Prostate gland (tissue), 2 donors: ENCODE measurements around the gene TOGARAM1. TPM values are rescaled to one million over a fixed set of nuclear protein-coding genes. Genes with fewer than 3 reads are reported as not detected.
A peak's percentile ranks its signal among the peaks of the same experiment; 100 is the strongest.

ENCODE experiments used
- DNase-seq: peaks from one replicate; pipeline ENCODE4 v3.0.0-alpha.2; 2019; ENCODE audit warnings: low spot score
- H3K27ac ChIP-seq, 2 donors: fragments of 200-600 bp; sonication (generic); 2 replicates each; pipeline ENCODE4 v1.5.1; 2017 to 2019
- H3K27me3 ChIP-seq: fragments of 200-600 bp; sonication (generic); replicated peaks from 2 replicates; pipeline ENCODE4 v1.5.1; 2019; ENCODE audit not compliant: insufficient read depth
- H3K36me3 ChIP-seq, 2 donors: fragments of 200-600 bp; sonication (generic); 1 replicate in 1 of 2; 2 replicates in 1 of 2; pipeline versions ENCODE4 v1.5.1 to v1.8.1; 2017 to 2019
- H3K4me1 ChIP-seq: fragments of 200-600 bp; sonication (generic); replicated peaks from 2 replicates; pipeline ENCODE4 v1.5.1; 2019
- H3K4me3 ChIP-seq, 2 donors: fragments of 200-600 bp; sonication (generic); 2 replicates each; pipeline ENCODE4 v1.5.1; 2017 to 2019
- H3K9me3 ChIP-seq: fragments of 200-600 bp; sonication (generic); 2 replicates; pipeline ENCODE4 v1.5.1; 2017
- CTCF ChIP-seq, 4 experiments: fragments of 200-600 bp in 2 of 4; fragments of 450-650 bp in 2 of 4; sonication (generic) in 2 of 4; IDR thresholded peaks; 1 replicate in 3 of 4; 2 replicates in 1 of 4; pipeline ENCODE4 v1.5.1; 2016 to 2019; ENCODE audit warnings: antibody characterized with exemption in 4 of 4, mild to moderate bottlenecking in 2 of 4, moderate library complexity in 2 of 4
- POLR2A ChIP-seq: fragments of 450-650 bp; IDR thresholded peaks from one replicate; pipeline ENCODE4 v1.6.1; 2016; ENCODE audit warnings: antibody characterized with exemption, mild to moderate bottlenecking
- POLR2AphosphoS5 ChIP-seq: sonication (generic); formaldehyde crosslinking; IDR thresholded peaks from one replicate; pipeline ENCODE4 v1.6.1; 2017; ENCODE audit warnings: antibody characterized with exemption
- WGBS: methylation state at CpG from one replicate; pipeline ENCODE4 v1.1.5; 2018; 5-methylcytosine and 5-hydroxymethylcytosine counted together
- intact Hi-C: fragments of 100-400 bp; cut with DNase I; formaldehyde crosslinking; loops from one replicate; pipeline ENCODE4 v1.14.2; 2022
- total RNA-seq, 2 donors: library from RNA; depleted of rRNA; stranded (reverse); fragments of >200 nt; gene quantifications; one replicate each; pipeline ENCODE4 v1.1.0, GENCODE V29; 2016

The TOGARAM1 gene
- total RNA-seq, 2 donors from 2014 or later: 17.9 to 26.8 TPM

DNA sequence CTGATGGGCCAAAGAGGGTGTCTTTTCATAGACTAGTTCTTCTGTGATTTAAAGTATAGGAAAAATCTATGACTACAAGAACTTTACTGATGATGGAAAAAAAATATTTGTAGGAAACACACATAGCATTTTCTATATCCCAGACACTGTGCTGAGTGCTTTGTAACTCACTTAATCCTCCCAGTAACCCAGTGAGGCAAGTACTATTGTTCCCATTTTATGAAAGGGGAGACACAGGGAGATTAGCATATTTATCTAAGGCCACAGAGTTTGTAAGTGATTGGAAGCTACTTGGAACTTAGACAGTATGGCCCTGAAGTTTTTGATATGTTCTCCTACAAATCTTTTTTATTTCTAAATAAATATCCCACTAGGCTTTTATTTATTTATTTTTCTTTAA, 141.8 kb downstream of the TOGARAM1 start:
- Histone ChIP-seq H3K36me3 (no peaks in the 10 kb centered on the region), H3K4me1 (no peaks in the 10 kb centered on the region), H3K9me3 (no peaks in the 10 kb centered on the region), H3K27ac (no peak overlapping the region), H3K27me3 (no peaks in the 10 kb centered on the region), H3K4me3 (no peak overlapping the region)
- TF ChIP-seq POLR2A (no peak), CTCF (IDR thresholded peaks at IDR 0.05) (no peak), POLR2AphosphoS5 (no peak)
- intact Hi-C loops: no loop called here
- DNase-seq: no peak

DNA sequence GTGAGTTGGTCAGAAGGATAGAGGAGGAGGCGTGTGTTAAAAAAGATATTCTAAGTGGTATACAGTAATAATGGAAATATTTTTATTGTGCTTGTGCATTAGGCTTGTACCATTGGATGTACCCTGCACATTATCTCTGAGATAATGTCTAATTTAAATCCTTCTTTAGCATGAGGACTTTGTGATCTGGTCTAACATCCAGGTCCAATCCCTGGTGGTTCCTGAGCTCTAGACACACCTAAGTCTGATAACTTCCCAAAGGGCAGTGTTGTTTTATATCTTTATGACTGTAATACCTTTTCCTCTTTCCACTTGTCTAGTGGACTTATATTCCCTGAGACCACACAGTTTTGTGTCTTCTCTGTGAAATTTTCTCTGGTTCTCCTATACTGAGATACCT, 142.6 kb downstream of the TOGARAM1 start:
- 92% methylated on average over 1 of the region's 1 CpG for WGBS
- H3K27ac ChIP-seq: no peak overlapping the region
- H3K36me3 ChIP-seq: no peaks in the 10 kb centered on the region
- TF ChIP-seq POLR2A (no peak), CTCF (IDR thresholded peaks at IDR 0.05) (no peak), POLR2AphosphoS5 (no peak)
- DNase-seq: no peak
- H3K27me3 ChIP-seq: no peaks in the 10 kb centered on the region
- H3K4me3 ChIP-seq: no peak overlapping the region
- intact Hi-C loops: no loop called here
- H3K9me3 ChIP-seq: no peaks in the 10 kb centered on the region
- no peaks in the 10 kb centered on the region for H3K4me1 ChIP-seq

DNA sequence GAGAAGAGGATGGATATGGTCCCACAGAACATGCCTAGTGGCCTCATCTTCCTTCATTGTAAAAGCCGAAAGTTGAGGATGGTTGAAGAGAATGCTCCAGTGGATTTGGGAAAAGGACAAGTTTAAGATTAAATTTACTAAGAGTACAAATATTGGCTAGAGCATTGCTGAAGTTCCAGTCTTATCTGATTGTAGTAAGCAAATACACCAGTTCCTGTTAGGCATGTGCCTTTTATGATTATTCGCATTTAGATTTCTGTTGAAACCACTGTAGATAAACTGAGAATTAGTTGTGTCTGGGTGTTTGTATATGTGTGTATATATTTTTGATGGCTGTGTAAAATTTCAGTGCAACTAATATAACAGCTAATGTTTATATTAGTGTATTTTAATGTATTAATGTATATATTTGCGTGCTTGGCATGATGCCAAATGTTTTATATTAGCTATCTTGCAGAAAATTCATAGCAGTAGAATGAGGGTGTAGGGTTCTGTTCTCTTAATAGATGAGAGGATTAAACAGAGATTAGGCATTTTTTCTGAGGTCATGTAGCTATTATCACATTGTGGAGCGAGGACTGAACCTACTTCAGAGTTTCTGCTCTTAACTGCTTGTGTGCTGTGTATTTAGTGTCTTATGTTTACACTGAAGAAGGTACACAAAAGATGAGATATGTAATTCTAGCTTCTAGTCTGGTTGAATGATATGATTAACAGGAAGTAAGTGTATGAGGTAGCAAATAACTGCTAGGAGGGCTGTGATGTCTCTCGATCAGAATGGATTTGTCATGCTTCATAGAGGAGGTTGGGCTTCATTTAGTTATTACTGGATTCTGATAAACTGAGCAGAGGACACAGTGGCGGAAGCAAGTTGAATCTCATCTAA, 151.1 kb downstream of the TOGARAM1 start:
- Histone ChIP-seq H3K36me3 (peaks cover 0 to 7% of the 10 kb centered on the region in 2 donors), H3K4me1 (no peaks in the 10 kb centered on the region), H3K27ac (peak overlapping the region; percentile 21 to 56), H3K4me3 (peak overlapping the region in 1 of 2 donors; percentile 3), H3K9me3 (no peaks in the 10 kb centered on the region), H3K27me3 (no peaks in the 10 kb centered on the region)
- TF ChIP-seq POLR2AphosphoS5: peak; percentile 22
- no peak for TF ChIP-seq POLR2A
- intact Hi-C loops: no loop called here
- no peak for DNase-seq
- 52% methylated on average over 6 of the region's 6 CpGs for WGBS

- no peaks in the 10 kb centered on the region for H3K27me3 ChIP-seq
- no peak for DNase-seq
- H3K4me1 ChIP-seq: no peaks in the 10 kb centered on the region
- 77% methylated on average over 3 of the region's 3 CpGs for WGBS
- no peak overlapping the region for H3K4me3 ChIP-seq
- H3K9me3 ChIP-seq: no peaks in the 10 kb centered on the region
- intact Hi-C loops: no loop called here
- TF ChIP-seq POLR2AphosphoS5: no peak
- no peak for TF ChIP-seq POLR2A
- peaks cover 0 to 7% of the 10 kb centered on the region in 2 donors for H3K36me3 ChIP-seq
- H3K27ac ChIP-seq: no peak overlapping the region
Observed at GRCh38 chr14:45114327-45114726, 152.3 kb downstream of the TOGARAM1 start.

- intact Hi-C loops: no loop called here
- H3K9me3 ChIP-seq: no peaks in the 10 kb centered on the region
- no peak overlapping the region for H3K4me3 ChIP-seq
- TF ChIP-seq CTCF (IDR thresholded peaks at IDR 0.05): no peak
- peak; percentile 61 for TF ChIP-seq POLR2AphosphoS5
- TF ChIP-seq POLR2A: no peak
- peaks cover 0 to 7% of the 10 kb centered on the region in 2 donors for H3K36me3 ChIP-seq
- H3K4me1 ChIP-seq: no peaks in the 10 kb centered on the region
- H3K27ac ChIP-seq: peak overlapping the region in 1 of 2 donors; percentile 13
- no peaks in the 10 kb centered on the region for H3K27me3 ChIP-seq
- WGBS: 33% methylated on average over 6 of the region's 6 CpGs
- DNase-seq: no peak
Observed at GRCh38 chr14:45118594-45118993, 156.6 kb downstream of the TOGARAM1 start.

DNA sequence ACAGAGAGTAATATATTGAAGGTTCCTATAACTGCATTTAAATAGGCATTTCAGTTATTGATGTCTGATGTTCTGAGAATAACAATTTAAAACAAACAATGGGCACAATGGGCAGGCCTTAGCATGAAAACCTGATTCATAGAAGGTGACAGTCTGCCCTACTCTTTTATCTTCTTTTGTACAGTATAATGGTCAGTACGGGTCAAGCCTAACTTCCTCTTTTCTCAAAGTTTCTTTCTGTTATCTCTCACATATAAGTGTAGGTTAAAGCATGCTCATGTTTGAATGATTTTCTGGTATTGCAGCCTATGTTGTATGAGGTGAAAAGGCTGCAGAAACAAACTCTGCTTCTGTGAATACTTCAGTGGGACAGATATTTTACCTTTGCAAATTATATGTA, 158.1 kb downstream of the TOGARAM1 start:
- H3K36me3 ChIP-seq: peaks cover 0 to 7% of the 10 kb centered on the region in 2 donors
- DNase-seq: no peak
- H3K4me3 ChIP-seq: no peak overlapping the region
- no peaks in the 10 kb centered on the region for H3K4me1 ChIP-seq
- 64% methylated on average over 1 of the region's 1 CpG for WGBS
- TF ChIP-seq POLR2AphosphoS5 (no peak), CTCF (IDR thresholded peaks at IDR 0.05) (no peak), POLR2A (no peak)
- no peak overlapping the region for H3K27ac ChIP-seq
- H3K27me3 ChIP-seq: no peaks in the 10 kb centered on the region
- intact Hi-C loops: no loop called here
- H3K9me3 ChIP-seq: no peaks in the 10 kb centered on the region
